NCI-H146 treated with DMSO at 0.1 percent for 48 hours (cell line): ENCODE measurements around the gene KRT83.
"Not testable (repeated sequence)": the region's sequence is repeated elsewhere in the genome, so short reads cannot be mapped to it uniquely, and the experiment has no call there.

Experiments used
- DNase-seq: peaks from one replicate; lab custom pipeline; 2025; ENCODE audit not compliant: unreplicated experiment; lab: John Stamatoyannopoulos, UW

The KRT83 gene

DNA sequence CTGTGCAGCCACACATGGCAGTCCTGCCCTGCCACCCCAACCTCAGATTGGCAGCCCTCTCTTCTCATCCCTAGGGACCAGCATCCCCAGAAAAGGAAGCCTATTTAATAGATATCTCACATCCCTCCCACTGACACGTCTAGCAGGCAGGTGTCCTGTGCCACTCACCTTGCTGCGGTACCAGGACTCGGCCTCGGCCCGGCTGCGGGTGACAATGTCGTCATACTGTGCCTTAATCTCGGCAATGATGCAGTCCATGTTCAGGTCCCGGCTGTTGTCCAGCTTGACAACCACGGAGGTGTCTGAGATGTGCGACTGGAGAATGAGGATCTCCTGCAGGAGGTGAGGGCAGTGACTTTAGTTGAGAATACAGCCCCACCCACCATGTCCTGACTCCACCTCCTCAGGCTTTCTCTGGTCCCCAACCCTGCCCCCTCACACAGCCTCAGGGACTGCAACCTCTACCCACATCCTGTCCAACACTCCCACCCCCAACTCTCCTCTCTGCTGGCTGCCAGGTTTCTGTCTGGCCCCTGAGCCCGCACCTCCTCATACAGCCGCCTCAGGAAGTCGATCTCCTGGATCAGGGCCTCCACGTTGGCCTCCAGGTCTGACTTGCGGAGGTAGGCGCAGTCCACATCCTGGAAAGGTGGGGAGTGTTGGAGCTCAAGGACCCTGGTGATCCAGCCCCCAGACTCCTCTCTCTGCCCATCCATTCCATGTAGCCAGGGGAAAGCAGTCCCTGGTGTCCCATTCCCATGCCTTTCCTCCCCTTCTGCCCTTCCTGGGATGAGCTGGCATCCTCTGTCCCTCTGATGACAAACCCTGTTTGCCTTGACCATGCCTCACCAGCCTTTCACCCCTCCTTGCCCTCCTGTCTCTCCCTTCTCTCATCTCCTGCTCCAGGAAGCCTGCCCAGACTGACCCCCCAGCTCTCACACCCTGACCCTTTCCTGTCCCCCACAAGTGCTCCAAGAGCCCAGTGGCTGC lies 33.1 kb downstream of the KRT83 start:
- not testable (repeated sequence) for DNase-seq

DNA sequence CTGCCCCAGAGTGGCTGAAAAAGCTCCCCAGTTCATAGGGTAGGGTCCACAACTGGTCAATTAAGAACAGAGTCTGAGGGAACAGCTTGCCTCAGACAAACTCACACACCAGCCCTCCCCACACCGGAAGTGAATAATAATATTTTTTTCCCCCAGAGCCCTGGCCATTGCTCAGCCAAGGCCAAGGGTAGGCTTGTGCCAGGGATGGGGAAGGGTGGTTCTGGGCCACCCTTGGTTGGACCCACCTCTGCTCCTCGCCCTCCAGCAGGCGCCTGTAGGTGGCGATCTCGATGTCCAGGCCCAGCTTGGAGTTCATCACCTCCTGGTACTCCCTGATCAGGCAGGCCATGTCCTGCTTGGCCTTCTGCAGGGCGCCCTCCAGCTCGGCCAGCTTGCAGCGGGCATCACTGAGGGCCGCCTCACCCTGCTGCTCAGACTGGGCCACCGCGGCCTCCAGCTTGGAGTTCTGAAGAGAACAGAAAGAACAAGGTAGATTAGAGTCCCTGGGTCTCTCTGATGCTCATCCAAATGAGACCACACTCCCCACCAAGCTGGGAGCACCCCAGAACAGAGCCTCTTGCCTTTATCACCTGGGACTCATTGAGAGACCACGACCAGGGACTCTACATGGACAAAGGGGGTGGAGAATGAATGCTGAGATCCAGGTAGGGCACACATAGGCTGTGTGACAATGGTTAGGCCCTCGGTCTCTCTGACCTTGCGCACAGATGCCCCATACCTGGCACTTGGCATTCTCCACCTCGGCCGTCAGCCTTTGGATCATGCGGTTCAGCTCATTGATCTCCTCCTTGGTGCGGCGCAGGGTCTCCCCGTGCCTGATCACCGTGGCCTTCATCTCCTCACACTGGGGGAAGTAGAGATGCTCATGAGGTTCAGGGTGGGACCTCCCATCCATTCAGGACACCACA lies 34.1 kb downstream of the KRT83 start:
- DNase-seq = not testable (repeated sequence)

DNA sequence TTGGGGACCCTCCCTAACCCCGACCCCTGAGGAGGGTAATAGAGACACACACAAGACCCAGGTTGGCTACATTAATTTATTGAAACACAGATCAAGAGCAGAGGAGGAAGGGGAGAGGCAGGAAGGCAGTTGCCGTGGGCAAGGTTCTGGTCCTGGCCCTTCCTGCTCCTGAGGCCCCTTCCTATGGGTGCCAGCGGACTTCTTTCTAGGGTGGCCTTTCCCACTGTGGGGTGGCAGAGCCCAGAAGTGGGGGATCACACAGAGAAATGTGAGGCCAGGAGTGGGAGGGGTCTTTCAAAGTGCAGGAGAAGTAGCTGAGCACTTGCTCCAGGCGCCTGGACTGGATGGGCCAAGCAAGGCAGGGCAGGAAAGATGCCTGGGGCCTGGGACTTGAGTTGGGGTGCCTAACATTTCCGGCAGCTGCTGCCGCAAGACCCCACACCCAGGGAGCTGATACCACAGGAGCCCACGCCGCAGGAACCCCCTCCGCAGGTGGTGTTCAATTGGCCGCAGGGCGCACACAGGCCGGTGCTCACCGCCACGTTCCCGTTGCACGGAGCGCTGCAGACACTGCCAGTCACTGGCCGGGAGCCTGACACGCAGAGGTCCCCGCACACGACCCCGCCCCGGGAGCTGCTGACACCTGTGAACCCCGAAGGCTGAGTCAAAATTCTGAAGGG lies 35.2 kb downstream of the KRT83 start:
- no peak for DNase-seq

DNA sequence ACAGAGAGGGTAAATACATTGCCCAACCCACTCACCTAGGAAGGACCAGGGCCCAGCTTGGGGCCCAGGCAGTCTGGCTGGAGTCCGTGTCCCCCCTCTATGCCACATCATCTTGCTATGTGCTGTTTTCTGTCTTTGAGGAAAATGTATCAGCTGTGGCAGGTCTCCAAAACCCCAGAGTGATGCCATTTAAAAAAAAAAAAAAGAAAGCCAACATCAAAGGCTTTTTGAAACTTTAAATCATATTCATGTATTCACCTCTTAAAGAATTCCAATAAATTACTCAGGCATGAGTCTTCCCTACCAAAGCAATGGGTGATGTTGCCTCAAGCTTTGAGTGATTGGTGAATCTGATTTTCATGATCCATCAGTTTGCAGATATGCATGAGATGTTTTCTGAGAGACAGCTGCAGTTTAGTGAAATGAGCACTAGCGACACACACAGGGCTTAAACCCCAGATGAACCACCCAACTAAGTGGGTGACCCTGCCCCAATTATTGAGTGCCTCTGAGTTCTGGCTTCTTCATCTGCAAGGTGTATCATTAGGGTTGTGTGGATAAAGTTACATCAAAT lies 35.9 kb downstream of the KRT83 start:
- no peak for DNase-seq

DNA sequence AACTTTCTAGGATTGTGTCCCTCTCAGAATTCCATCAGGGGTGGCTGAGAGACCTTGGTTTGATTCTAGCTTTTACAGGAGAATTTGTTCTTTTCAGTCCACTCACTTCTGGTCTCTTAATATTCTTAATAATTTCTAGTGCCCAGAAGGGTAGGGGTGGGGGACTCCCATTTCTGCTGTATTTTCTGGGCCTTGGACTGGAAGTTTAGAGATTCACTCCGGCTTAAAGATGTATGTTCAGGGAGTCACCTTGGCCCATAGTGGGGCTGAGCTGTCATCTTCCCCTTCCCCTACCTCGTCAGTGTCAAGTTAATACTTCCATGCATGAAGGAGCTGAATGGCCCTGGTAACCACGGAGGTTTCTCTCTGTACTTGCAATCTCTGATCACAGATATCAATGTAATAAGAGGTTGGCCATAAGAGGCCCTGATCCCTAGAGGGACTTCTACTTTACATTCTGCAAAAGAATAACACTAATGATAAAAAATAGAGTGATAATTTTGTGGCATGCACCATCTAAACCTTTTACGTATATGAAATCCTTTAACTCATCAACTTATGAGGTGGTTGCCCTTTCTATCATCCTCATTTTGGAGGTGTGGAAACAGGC lies 36.5 kb downstream of the KRT83 start:
- DNase-seq = no peak

DNA sequence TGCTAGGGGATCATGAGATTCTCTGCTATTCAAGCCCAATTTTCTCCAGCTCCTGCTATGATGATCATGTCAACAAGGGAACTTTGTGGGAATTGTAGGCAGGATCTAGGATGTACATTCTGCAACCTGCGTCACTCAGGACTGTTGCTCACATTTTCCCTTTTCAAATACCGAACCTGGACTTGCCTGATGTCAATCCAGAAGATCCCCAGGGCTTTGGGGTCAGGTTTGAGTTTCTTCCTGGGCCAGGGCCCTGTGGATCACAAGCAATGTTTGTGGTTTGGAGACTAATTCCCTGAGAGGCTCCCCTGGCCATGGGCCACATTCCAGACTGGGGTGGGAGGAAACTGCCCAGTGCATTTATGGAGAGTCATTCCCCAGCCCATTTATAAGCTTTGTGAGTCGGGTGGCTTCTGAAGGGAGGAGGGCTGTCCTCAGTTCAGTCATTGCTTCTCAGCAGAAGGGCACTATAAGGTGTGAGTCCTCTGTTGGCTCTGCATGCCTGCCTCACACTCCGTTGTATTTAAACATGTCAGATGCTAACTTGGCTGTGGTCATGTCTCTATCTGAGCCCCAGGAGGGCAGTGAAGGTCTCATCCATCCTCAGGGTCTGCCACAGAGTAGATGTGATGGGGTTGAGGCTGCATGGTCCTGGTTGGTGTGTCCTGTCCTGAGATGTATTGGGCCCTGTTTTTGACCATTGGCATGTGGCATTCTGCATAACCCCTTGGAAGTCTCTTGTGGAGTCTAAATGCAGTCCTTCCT lies 40.2 kb downstream of the KRT83 start:
- no peak for DNase-seq

DNA sequence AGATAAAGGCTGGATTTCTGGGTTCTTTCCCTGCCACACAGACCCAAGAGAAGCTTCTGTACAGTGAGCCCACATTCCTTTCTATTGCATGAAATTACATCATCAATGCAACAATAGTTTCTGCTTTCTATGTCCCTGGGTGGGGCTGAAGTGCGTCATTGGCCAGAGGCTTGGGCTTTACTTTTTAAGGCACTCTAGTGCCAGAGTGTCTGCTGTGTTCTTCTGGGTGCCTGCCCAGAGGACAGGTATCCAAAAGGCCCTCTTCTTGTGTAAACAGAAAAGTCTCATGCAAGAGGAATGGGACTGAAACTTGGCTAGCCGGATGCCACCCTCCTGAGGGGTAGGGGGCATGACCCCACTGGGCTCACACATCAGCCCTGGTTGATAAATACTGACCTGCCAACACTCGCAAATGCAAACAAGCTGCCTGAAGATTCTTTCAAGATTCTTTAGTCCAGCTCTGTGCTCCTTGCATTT lies 40.8 kb downstream of the KRT83 start:
- DNase-seq = no peak

DNA sequence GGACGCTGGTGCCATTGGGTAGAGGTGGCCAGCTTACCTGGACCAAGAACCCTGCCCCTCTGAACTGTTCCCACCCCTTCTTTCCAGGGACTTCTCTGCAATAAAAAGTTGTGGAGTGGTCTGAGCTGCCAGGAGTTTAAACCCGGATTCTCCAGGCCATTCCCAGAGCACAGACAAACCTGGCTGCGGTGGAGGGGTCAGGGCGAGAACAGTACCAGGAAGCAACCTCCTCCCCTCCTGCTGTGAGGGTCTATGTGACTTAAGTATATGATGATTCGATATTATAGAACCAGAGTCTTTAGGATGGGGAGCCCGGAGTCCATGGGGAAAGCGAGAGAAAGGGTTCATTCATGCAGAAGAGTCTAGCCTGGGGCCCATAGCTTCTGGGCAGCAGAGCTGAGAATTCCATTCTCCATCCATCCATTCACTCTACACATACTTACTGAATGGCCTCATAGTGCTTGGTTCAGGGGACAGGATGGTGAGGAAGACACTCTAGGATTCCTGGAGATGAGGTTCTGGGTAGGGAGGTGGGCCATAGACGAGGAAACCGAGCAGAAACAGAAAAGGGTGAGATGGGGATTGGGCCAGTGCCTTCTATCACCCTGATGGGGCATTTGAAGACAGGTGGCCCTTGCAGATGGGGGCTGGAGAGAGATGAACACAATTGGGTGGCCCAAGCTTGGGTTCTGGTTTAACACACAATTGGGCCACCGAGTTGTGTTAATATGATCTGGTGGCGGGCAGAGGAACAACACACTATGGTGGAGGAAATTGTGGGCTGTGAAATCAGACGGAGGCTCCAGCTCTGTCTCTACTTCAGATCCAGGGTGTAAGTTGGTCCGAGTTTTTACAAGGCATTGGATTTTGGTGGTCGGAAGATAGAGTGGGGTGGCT lies 41.5 kb downstream of the KRT83 start:
- peak; percentile 16 for DNase-seq

DNA sequence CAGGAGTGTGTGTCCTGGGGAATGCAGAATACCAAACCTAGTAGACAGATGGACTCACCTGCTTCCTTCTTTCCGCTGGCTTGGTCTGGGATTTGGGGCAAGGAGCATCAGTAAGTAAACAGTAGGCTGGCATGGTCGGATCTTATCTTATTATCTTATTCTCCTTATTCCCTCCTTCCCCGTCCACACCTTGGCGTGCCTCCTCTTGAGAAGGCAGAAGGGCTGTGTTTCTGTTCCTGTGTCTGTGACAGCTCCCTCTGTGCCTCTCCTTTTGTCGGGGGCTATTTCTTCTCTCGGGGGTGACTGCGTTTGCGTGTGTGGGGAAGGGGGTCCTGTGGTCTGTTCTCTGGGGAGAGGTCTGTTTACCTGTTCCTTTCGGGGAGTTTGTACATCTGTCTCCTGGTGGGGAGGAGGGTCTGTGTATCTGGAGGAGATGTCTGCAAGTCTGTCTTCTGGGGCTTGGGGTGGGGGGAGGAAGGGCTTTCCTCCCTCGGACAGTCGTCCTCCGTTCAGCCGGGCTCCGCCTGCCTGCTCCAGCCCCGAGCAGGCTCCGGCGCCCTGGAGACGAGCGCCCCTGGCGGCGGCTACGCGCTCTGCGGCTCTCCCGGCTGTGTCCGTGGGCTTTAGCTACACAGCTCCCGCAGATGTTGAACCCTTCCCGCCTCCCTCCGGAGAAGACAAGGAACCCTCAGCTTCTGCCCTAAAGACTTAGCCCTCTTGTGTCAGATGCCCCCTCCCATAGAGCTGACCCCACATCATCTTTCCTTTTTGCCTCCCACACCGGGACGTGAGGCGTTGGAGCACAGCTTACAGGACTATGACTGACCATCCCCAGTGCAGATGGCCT lies 42.4 kb downstream of the KRT83 start:
- peak; percentile 59 for DNase-seq

DNA sequence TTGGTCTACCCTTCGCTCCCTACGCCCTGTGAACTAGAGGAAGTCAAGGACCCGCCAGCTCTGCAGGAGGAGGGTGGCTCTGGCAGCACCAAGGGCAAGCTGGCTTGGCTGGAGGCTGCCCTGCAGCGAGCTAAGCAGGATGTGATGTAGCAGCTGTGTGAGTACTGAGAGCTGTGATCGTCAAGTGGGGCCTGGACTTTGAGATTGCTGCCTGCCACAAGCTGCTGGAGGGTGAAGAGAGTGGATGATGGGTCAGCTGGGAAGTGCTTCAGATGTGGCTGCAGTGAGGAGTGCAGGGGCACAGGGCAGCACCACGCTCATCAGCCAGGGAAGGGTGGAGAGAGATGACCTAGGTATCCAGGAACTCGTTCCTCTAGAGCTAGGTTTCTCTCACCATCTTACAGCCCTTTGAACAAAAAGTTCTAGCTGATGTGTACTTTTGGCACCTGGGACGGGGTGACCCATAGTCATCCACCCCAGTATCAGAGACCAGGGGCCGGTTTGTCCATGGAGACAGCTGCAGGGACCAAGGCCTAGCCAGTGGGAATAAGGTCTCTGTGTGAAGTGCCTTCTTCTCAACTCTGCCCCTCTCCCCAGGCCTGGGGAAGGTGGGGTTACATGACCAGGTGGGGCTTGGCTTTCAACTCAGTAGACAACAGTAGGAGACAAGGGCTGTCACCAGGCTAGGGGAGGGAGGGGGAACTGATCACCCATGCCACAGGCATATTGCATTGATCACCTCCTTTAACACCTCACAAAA lies 43.5 kb downstream of the KRT83 start:
- DNase-seq = no peak

DNA sequence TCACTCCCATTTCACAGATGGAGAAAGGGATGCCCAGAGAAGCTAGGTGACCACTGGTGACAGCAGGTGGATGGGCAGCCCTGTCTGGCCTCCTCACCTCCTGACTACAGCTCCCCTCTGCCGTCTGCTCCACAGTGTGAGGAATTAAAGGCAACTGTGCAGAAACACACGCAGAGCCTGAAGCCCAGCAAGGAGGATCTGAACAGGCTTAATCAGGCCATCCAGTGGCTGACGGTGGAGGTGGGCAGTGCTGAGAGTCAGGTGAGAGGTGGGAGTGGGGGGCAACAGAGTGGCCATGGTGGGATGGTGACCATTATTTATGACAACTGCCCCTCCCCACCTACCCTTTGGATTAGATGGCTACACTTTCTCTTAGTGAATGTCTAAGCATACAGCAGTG lies 45.5 kb downstream of the KRT83 start:
- DNase-seq = no peak

DNA sequence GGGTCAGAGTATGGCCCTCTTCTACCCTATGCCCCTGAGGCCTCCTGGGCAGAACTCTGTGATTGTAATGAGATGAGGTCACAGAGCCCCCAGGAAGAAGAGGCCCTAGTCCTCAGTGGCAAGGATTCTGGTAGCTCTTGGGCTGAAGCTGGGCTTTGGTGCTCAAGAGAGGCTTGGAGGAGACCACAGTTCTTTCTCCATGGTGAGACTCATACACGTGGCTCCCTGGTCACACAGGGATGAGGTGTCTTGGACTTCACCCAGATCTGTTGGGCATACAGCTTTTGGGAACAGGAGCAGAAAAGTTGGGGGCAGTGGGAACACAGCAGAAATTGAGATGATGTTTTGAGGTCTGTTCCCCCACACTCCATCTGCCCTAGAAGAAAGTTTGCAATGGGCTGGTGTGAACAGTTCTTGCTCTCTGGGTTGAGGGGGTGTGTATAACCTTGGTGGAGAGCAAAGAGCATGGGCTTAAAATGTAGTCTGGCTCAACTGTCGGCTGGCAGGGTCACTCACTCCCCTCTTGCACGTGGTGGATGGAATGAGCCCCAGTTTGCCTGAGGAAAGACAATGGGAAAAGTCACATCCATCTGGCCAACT lies 46.6 kb downstream of the KRT83 start, which contains the start of gene KRT86:
TSS of gene KRT86 (plus strand) at position 125 of the 600 bp plus-strand sequence. CDS start 27,272 bp downstream, outside the sequence.
- DNase-seq = no peak

DNA sequence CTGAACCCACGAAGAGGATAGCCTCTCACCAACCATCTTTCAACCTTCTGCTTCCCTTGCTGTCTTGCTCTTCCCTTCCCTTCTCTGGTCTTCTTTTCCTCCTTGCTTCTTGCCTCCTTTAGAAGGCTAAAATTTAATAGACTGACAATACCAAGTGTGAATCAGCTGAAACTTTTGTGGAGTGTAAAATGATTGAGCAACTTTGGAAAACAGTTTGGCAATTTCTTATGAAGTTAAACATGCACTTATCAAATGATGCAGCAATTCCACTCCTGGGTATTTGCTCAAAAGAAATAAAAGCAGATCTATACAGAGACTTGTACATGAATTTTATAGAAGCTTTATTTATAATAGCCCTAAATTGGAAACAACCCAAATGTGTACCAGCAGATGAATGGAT lies 50.0 kb downstream of the KRT83 start:
- no peak for DNase-seq

DNA sequence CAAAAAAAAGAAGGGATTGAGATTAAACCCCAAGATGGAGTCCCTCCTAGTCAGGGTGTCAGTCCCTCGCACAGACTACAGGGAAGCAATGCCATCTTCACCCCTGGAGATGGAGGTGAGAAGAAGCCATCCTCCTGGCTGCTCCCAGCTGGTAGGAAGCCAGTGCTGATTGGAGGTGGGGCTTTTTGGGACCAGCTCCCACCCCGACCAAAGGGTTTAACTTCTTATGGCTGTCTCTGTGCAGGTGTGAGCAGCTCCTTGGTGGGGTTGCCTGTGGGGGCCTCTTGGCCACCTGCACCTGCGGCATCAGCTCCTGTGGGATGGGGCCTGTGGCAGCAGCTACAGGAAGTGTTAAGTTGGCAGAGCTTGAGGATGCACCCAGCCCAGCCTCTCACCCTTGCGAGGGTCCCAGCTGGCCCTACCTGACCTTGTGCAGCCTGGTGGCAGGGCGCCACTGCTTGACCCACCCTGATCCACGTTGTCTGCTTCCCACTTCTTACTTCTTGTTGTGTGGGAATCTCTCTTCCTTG lies 50.6 kb downstream of the KRT83 start:
- DNase-seq = no peak

DNA sequence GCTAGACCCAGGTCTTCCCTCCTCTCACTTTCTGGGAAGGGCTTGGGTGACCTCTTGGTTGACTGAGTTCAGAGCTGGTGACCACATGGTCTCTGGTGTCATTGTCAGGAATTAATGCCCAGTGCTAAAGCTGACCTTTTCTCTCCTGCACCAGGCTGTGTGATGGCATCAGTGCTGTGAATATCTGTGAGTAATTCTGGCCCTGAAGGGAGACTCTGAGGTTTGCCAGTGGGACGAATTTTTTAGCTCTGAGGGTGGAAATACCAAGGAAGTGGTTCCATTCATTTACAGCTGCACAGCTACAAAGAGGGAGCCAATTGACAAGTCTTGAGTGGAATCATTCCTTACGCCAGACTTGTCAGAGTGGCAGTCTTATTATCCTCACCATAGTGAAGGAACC lies 53.0 kb downstream of the KRT83 start:
- no peak for DNase-seq

DNA sequence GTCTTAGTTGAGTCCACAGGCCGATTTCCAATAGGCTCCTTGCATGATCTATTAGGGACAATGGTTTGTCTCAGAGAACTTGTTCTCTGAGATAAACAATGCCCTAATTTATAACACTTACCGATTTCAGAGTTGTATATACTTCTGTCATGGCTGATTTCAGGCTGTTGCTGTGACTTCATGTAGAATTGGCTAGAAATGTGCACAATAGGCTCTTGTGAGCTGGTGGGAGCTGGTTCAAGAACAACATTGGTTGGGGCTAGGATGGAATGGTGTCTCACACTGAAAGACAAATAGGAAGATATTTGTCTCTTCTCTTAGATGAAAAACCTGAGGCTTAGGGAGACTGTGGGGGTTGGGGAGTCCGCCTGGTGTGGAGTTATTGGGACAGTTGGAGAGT lies 53.5 kb downstream of the KRT83 start:
- no peak for DNase-seq
